NCI-H526 treated with DMSO at 0.1 percent for 48 hours (cell line): ENCODE results near the gene BANP.
"Not testable (repeated sequence)": the region's sequence is repeated elsewhere in the genome, so short reads cannot be mapped to it uniquely, and the experiment has no call there.

Experiments used
- DNase-seq: peaks from one replicate; lab custom pipeline; 2025; lab: John Stamatoyannopoulos, UW

The BANP gene

GRCh38 chr16:88104363-88104762 lies 153.1 kb downstream of the BANP start:
- not testable (repeated sequence) for DNase-seq

- DNase-seq, result not testable (repeated sequence)
These were observed 154.4 kb downstream of the BANP start for GRCh38 chr16:88105574-88106140.

- DNase-seq, result not testable (repeated sequence)
These were observed 155.3 kb downstream of the BANP start for GRCh38 chr16:88106566-88106965.

GRCh38 chr16:88108762-88109161 lies 157.5 kb downstream of the BANP start:
- no peak for DNase-seq

GRCh38 chr16:88109726-88110621 lies 158.7 kb downstream of the BANP start:
- DNase-seq, result not testable (repeated sequence)

- not testable (repeated sequence) for DNase-seq
These were observed 159.8 kb downstream of the BANP start for GRCh38 chr16:88110875-88111494.

GRCh38 chr16:88111976-88112375 lies 160.7 kb downstream of the BANP start:
- not testable (repeated sequence) for DNase-seq

- no peak for DNase-seq
These were observed 162.4 kb downstream of the BANP start for GRCh38 chr16:88113545-88114045.

GRCh38 chr16:88114541-88115228 lies 163.5 kb downstream of the BANP start:
- not testable (repeated sequence) for DNase-seq

GRCh38 chr16:88116121-88116520 lies 164.9 kb downstream of the BANP start:
- DNase-seq, result no peak

- no peak for DNase-seq
These were observed 166.2 kb downstream of the BANP start for GRCh38 chr16:88117476-88117868.

GRCh38 chr16:88118376-88118775 lies 167.1 kb downstream of the BANP start:
- DNase-seq, result no peak

GRCh38 chr16:88118852-88119741 lies 167.9 kb downstream of the BANP start:
- not testable (repeated sequence) for DNase-seq

GRCh38 chr16:88119881-88120751 lies 168.9 kb downstream of the BANP start:
- DNase-seq, result not testable (repeated sequence)

GRCh38 chr16:88120812-88121211 lies 169.6 kb downstream of the BANP start:
- DNase-seq, result no peak

GRCh38 chr16:88121391-88121790 lies 170.2 kb downstream of the BANP start:
- not testable (repeated sequence) for DNase-seq

GRCh38 chr16:88121886-88122580 lies 170.8 kb downstream of the BANP start:
- DNase-seq, result no peak
